ENCODE measurements around the gene CALY.

Gene CALY

DNA sequence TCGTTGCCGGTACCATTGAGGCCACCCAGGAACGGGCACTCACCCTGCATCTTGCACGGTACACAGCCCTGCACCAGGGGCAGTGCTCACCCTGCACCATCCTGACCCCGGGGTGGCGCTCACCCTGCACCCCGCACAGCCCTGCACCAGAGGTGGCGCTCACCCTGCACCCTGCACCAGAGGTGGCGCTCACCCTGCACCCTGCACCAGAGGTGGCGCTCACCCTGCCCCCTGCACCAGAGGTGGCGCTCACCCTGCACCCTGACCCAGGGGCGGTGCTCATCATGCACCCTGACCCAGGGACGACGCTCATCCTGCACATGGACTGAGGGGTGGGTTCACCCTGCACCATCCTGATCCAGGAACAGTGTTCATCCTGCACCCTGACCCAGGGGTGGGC is 34.5 kb downstream of the CALY start:
- Histone ChIP-seq H3K4me1 (ENCODE audit: control insufficient read depth, insufficient read depth, low read depth, low read length) (peaks cover 15% of the 10 kb centered on the region), H2BK5ac (ENCODE audit: low read depth, low read length, poor library complexity, severe bottlenecking) (no peak overlapping the region), H2AFZ (ENCODE audit: low read depth, low read length) (no peak overlapping the region), H4K91ac (ENCODE audit: low read length) (no peak overlapping the region), H3K27ac (ENCODE audit: low read length, poor library complexity, severe bottlenecking) (no peak overlapping the region), H2BK12ac (ENCODE audit: low read length in 2 of 2) (no peak overlapping the region), H3K36me3 (ENCODE audit: control insufficient read depth in 1 of 2, insufficient read depth in 2 of 2, low read depth in 1 of 2, low read length in 2 of 2) (peaks cover 55 to 61% of the 10 kb centered on the region in 2 experiments), H3K9ac (ENCODE audit: low read length) (no peak overlapping the region), H3K4me2 (ENCODE audit: low read length, poor library complexity, severe bottlenecking) (no peak overlapping the region), H2AK5ac (ENCODE audit: low read length, severe bottlenecking) (no peak overlapping the region), H3K27me3 (ENCODE audit: control insufficient read depth in 1 of 2, insufficient read depth in 1 of 2, low read length in 2 of 2) (no peaks in the 10 kb centered on the region), H3K79me1 (replicated peaks; ENCODE audit: low read length, poor library complexity, severe bottlenecking) (peaks cover 31% of the 10 kb centered on the region), H3K4me3 (ENCODE audit: insufficient read depth in 1 of 2, low read depth in 1 of 2, low read length in 2 of 2) (no peak overlapping the region), H3K14ac (ENCODE audit: low read length in 2 of 2) (no peak overlapping the region), H3K9me3 (ENCODE audit: control insufficient read depth, low read length) (no peaks in the 10 kb centered on the region), H4K8ac (ENCODE audit: low read length) (no peak overlapping the region), H3K23ac (ENCODE audit: low read length in 2 of 2) (no peak overlapping the region), H3K4ac (ENCODE audit: low read depth in 1 of 2, low read length in 2 of 2) (no peak overlapping the region), H2BK120ac (ENCODE audit: low read depth, low read length) (no peak overlapping the region), H3K18ac (ENCODE audit: low read depth in 1 of 2, low read length in 2 of 2) (no peak overlapping the region), H2BK15ac (ENCODE audit: low read depth, poor library complexity, severe bottlenecking) (no peak overlapping the region)
- WGBS, result 98% methylated on average over 14 of the region's 14 CpGs
- no peak for DNase-seq

DNA sequence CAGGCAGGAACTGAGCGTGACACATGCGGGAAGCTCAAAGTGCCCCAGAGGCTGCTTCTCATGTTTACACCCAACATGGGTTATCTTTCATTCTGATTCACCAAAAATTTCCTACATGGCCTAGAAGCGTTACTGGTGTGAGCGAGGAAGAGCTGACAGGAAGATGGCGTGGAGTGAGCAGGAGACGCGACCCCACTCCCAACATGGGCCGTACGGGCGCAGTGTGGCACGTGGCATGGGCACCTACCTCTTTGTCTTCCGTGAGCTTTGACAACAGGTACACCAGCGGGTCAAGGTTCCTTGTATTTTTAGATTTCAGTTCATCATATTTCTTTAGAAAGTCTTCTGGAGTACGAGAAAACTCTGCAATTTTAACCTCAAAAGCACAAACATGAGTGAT is 37.0 kb downstream of the CALY start:
- H4K8ac ChIP-seq (ENCODE audit: low read length), result no peak overlapping the region
- no peak overlapping the region for H2BK5ac ChIP-seq (ENCODE audit: low read depth, low read length, poor library complexity, severe bottlenecking)
- H4K91ac ChIP-seq (ENCODE audit: low read length), result no peak overlapping the region
- no peaks in the 10 kb centered on the region for H3K9me3 ChIP-seq (ENCODE audit: control insufficient read depth, low read length)
- H3K23ac ChIP-seq (ENCODE audit: low read length in 2 of 2), result no peak overlapping the region
- H3K4ac ChIP-seq (ENCODE audit: low read depth in 1 of 2, low read length in 2 of 2), result no peak overlapping the region
- peak overlapping the region in 1 of 2 experiments; percentile 21 for H2BK12ac ChIP-seq (ENCODE audit: low read length in 2 of 2)
- no peak for DNase-seq
- no peak overlapping the region for H3K14ac ChIP-seq (ENCODE audit: low read length in 2 of 2)
- H2BK15ac ChIP-seq (ENCODE audit: low read depth, poor library complexity, severe bottlenecking), result no peak overlapping the region
- no peak overlapping the region for H3K27ac ChIP-seq (ENCODE audit: low read length, poor library complexity, severe bottlenecking)
- H3K9ac ChIP-seq (ENCODE audit: low read length), result no peak overlapping the region
- H3K4me1 ChIP-seq (ENCODE audit: control insufficient read depth, insufficient read depth, low read depth, low read length), result peaks cover 6% of the 10 kb centered on the region
- no peak overlapping the region for H3K4me2 ChIP-seq (ENCODE audit: low read length, poor library complexity, severe bottlenecking)
- peaks cover 34% of the 10 kb centered on the region for H3K79me1 ChIP-seq (replicated peaks; ENCODE audit: low read length, poor library complexity, severe bottlenecking)
- no peak overlapping the region for H2AFZ ChIP-seq (ENCODE audit: low read depth, low read length)
- H2BK120ac ChIP-seq (ENCODE audit: low read depth, low read length), result no peak overlapping the region
- H3K27me3 ChIP-seq (ENCODE audit: control insufficient read depth in 1 of 2, insufficient read depth in 1 of 2, low read length in 2 of 2), result no peaks in the 10 kb centered on the region
- H2AK5ac ChIP-seq (ENCODE audit: low read length, severe bottlenecking), result no peak overlapping the region
- WGBS, result 98% methylated on average over 11 of the region's 14 CpGs
- peaks cover 73 to 78% of the 10 kb centered on the region in 2 experiments for H3K36me3 ChIP-seq (ENCODE audit: control insufficient read depth in 1 of 2, insufficient read depth in 2 of 2, low read depth in 1 of 2, low read length in 2 of 2)
- no peak overlapping the region for H3K18ac ChIP-seq (ENCODE audit: low read depth in 1 of 2, low read length in 2 of 2)
- no peak overlapping the region for H3K4me3 ChIP-seq (ENCODE audit: insufficient read depth in 1 of 2, low read depth in 1 of 2, low read length in 2 of 2)

DNA sequence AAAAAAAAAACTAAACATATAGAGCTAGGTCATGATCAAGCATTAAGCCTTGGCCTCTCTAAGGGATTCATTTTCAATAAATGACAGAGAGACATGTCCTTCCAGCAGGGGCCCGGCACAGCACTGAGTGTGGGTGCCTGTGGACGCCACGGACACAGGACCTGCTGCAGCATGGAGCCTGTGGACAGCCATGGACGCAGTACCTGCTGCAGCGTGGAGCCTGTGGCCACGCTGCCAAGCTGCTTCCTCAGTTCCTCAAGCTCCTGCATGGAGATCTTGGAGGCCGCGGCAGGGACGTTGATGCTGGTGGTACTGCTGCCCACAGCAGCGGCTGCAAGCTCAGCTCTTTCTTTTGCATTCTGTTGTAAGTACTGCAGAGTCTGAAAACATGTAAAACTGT is 37.5 kb downstream of the CALY start:
- Histone ChIP-seq H2AFZ (ENCODE audit: low read depth, low read length) (no peak overlapping the region), H2BK120ac (ENCODE audit: low read depth, low read length) (no peak overlapping the region), H4K91ac (ENCODE audit: low read length) (peak overlapping the region; percentile 34), H3K79me1 (replicated peaks; ENCODE audit: low read length, poor library complexity, severe bottlenecking) (peaks cover 34% of the 10 kb centered on the region), H2AK5ac (ENCODE audit: low read length, severe bottlenecking) (no peak overlapping the region), H3K9ac (ENCODE audit: low read length) (no peak overlapping the region), H3K27ac (ENCODE audit: low read length, poor library complexity, severe bottlenecking) (no peak overlapping the region), H3K23ac (ENCODE audit: low read length in 2 of 2) (no peak overlapping the region), H3K14ac (ENCODE audit: low read length in 2 of 2) (no peak overlapping the region), H3K9me3 (ENCODE audit: control insufficient read depth, low read length) (no peaks in the 10 kb centered on the region), H4K8ac (ENCODE audit: low read length) (no peak overlapping the region), H3K18ac (ENCODE audit: low read depth in 1 of 2, low read length in 2 of 2) (no peak overlapping the region), H3K36me3 (ENCODE audit: control insufficient read depth in 1 of 2, insufficient read depth in 2 of 2, low read depth in 1 of 2, low read length in 2 of 2) (peaks cover 77 to 83% of the 10 kb centered on the region in 2 experiments), H3K4ac (ENCODE audit: low read depth in 1 of 2, low read length in 2 of 2) (no peak overlapping the region), H2BK5ac (ENCODE audit: low read depth, low read length, poor library complexity, severe bottlenecking) (no peak overlapping the region), H3K4me2 (ENCODE audit: low read length, poor library complexity, severe bottlenecking) (no peak overlapping the region), H3K27me3 (ENCODE audit: control insufficient read depth in 1 of 2, insufficient read depth in 1 of 2, low read length in 2 of 2) (no peaks in the 10 kb centered on the region), H2BK15ac (ENCODE audit: low read depth, poor library complexity, severe bottlenecking) (no peak overlapping the region), H3K4me1 (ENCODE audit: control insufficient read depth, insufficient read depth, low read depth, low read length) (peaks cover 6% of the 10 kb centered on the region), H2BK12ac (ENCODE audit: low read length in 2 of 2) (no peak overlapping the region), H3K4me3 (ENCODE audit: insufficient read depth in 1 of 2, low read depth in 1 of 2, low read length in 2 of 2) (no peak overlapping the region)
- WGBS, result 96% methylated on average over 10 of the region's 10 CpGs
- DNase-seq, result no peak

DNA sequence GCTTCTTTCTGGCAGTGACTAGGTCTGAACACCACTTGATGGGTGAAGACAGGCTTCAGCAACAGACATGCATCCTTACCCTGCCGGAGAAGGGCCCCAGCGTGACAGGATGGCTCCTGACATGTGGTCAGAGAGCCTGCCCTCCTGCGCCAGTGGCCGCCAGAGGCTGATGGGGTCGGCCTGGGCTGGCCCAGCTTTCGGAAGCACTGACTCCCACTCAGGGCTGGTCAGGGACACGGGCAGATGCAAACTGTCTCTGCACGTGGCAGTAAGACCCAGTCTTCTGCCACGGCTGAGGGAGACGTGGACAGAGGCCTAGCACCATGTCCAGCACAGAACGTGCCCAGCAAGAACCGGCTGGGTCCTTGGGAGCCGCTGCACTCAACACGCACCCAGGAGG is 38.2 kb downstream of the CALY start:
- H3K18ac ChIP-seq (ENCODE audit: low read depth in 1 of 2, low read length in 2 of 2), result no peak overlapping the region

More for the DNA sequence above, 38.2 kb downstream of the CALY start:
- H3K9ac ChIP-seq (ENCODE audit: low read length), result no peak overlapping the region
- H2BK5ac ChIP-seq (ENCODE audit: low read depth, low read length, poor library complexity, severe bottlenecking), result no peak overlapping the region
- no peaks in the 10 kb centered on the region for H3K9me3 ChIP-seq (ENCODE audit: control insufficient read depth, low read length)
- no peak overlapping the region for H3K27ac ChIP-seq (ENCODE audit: low read length, poor library complexity, severe bottlenecking)
- H2BK120ac ChIP-seq (ENCODE audit: low read depth, low read length), result no peak overlapping the region
- H3K4me3 ChIP-seq (ENCODE audit: insufficient read depth in 1 of 2, low read depth in 1 of 2, low read length in 2 of 2), result no peak overlapping the region
- no peak overlapping the region for H3K23ac ChIP-seq (ENCODE audit: low read length in 2 of 2)
- H4K91ac ChIP-seq (ENCODE audit: low read length), result no peak overlapping the region
- H3K27me3 ChIP-seq (ENCODE audit: control insufficient read depth in 1 of 2, insufficient read depth in 1 of 2, low read length in 2 of 2), result no peaks in the 10 kb centered on the region
- H3K36me3 ChIP-seq (ENCODE audit: control insufficient read depth in 1 of 2, insufficient read depth in 2 of 2, low read depth in 1 of 2, low read length in 2 of 2), result peaks cover 85 to 86% of the 10 kb centered on the region in 2 experiments
- H2BK12ac ChIP-seq (ENCODE audit: low read length in 2 of 2), result no peak overlapping the region
- no peak overlapping the region for H3K14ac ChIP-seq (ENCODE audit: low read length in 2 of 2)
- no peak overlapping the region for H2BK15ac ChIP-seq (ENCODE audit: low read depth, poor library complexity, severe bottlenecking)
- H3K4me1 ChIP-seq (ENCODE audit: control insufficient read depth, insufficient read depth, low read depth, low read length), result peaks cover 4% of the 10 kb centered on the region
- H4K8ac ChIP-seq (ENCODE audit: low read length), result no peak overlapping the region
- no peak overlapping the region for H3K4me2 ChIP-seq (ENCODE audit: low read length, poor library complexity, severe bottlenecking)
- H2AFZ ChIP-seq (ENCODE audit: low read depth, low read length), result no peak overlapping the region
- H3K4ac ChIP-seq (ENCODE audit: low read depth in 1 of 2, low read length in 2 of 2), result no peak overlapping the region
- no peak overlapping the region for H2AK5ac ChIP-seq (ENCODE audit: low read length, severe bottlenecking)
- no peak for DNase-seq
- 96% methylated on average over 14 of the region's 14 CpGs for WGBS
- H3K79me1 ChIP-seq (replicated peaks; ENCODE audit: low read length, poor library complexity, severe bottlenecking), result peaks cover 34% of the 10 kb centered on the region
